WERI-Rb-1 (cell line): ENCODE measurements around the gene FRMPD4.

Experiments used
- DNase-seq: peaks from one replicate; pipeline ENCODE4 v3.0.0-alpha.2; 2020
- H3K27ac ChIP-seq: fragments of 250-450 bp; sonication (Bioruptor Pico); 2 replicates; pipeline ENCODE4 v1.5.1; 2020; ENCODE audit warnings: mild to moderate bottlenecking, moderate library complexity
- H3K27me3 ChIP-seq: fragments of 250-450 bp; sonication (Bioruptor Pico); 2 replicates; pipeline ENCODE4 v1.5.1; 2021; ENCODE audit warnings: mild to moderate bottlenecking, low read depth, moderate library complexity; ENCODE audit not compliant: insufficient read depth, severe bottlenecking
- H3K36me3 ChIP-seq: fragments of 250-450 bp; sonication (Bioruptor Pico); 2 replicates; pipeline ENCODE4 v1.5.1; 2020; ENCODE audit warnings: mild to moderate bottlenecking, moderate library complexity
- H3K4me3 ChIP-seq: 2 replicates; pipeline ENCODE4 v1.5.1; 2011; ENCODE audit warnings: low read depth, mild to moderate bottlenecking, control low read depth, low read length
- H3K9me3 ChIP-seq: fragments of 250-450 bp; sonication (Bioruptor Pico); 2 replicates; pipeline ENCODE4 v1.5.1; 2021; ENCODE audit warnings: mild to moderate bottlenecking, moderate library complexity; ENCODE audit not compliant: severe bottlenecking
- TF ChIP-seq, protein P1 (sequence below): IDR thresholded peaks from 2 replicates; pipeline ENCODE4 v1.5.1; 2011; ENCODE audit warnings: low read depth, mild to moderate bottlenecking, control low read depth, inconsistent platforms, low read length

Gene FRMPD4

DNA sequence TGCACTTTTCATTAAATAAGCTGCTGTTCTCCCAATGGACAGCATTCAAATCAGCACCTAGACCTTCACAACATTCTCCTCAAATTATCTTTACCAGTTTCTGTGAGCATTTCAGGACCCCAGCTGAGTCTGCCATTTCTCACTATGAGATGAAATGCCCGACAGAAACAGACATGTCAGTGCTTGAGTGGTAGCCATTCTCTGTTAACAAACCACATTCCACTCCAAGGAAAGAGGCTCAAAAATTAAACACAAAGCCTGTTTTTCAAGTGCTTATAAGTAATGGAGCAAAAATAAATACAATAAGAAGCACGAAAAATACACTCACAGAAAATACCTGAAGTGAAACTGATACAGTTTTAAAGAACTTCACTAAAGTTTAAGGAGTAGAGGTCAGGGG, 332.8 kb downstream of the FRMPD4 start:
- no peaks in the 10 kb centered on the region for H3K36me3 ChIP-seq
- H3K27me3 ChIP-seq: peaks cover 27% of the 10 kb centered on the region
- no peak overlapping the region for H3K4me3 ChIP-seq
- TF ChIP-seq, protein P1, sequence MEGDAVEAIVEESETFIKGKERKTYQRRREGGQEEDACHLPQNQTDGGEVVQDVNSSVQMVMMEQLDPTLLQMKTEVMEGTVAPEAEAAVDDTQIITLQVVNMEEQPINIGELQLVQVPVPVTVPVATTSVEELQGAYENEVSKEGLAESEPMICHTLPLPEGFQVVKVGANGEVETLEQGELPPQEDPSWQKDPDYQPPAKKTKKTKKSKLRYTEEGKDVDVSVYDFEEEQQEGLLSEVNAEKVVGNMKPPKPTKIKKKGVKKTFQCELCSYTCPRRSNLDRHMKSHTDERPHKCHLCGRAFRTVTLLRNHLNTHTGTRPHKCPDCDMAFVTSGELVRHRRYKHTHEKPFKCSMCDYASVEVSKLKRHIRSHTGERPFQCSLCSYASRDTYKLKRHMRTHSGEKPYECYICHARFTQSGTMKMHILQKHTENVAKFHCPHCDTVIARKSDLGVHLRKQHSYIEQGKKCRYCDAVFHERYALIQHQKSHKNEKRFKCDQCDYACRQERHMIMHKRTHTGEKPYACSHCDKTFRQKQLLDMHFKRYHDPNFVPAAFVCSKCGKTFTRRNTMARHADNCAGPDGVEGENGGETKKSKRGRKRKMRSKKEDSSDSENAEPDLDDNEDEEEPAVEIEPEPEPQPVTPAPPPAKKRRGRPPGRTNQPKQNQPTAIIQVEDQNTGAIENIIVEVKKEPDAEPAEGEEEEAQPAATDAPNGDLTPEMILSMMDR: no peak
- H3K27ac ChIP-seq: no peak overlapping the region
- H3K9me3 ChIP-seq: no peaks in the 10 kb centered on the region
- no peak for DNase-seq

DNA sequence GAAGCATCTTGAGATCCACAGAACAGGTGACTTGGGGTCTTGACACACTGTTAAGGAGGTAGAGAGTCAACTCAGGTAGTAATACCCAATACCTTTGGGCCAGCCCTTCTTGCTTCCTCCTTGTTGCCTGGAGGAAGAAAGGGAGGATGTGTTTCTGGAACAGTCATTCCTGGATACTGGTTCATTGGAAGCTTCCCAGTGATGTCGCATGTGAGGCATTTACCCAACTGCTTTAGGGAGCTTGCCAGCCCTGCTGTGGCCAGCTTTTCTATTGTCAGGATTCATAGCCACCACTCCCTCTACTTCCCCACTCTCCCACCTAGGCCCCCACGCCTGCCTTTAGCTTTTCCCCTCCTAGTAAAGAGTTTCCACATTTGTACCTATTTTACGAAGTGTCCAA, 342.7 kb downstream of the FRMPD4 start:
- Histone ChIP-seq H3K27me3 (peaks cover 16% of the 10 kb centered on the region), H3K9me3 (no peaks in the 10 kb centered on the region), H3K4me3 (no peak overlapping the region), H3K36me3 (no peaks in the 10 kb centered on the region), H3K27ac (no peak overlapping the region)
- TF ChIP-seq, protein P1: no peak
- DNase-seq: no peak

DNA sequence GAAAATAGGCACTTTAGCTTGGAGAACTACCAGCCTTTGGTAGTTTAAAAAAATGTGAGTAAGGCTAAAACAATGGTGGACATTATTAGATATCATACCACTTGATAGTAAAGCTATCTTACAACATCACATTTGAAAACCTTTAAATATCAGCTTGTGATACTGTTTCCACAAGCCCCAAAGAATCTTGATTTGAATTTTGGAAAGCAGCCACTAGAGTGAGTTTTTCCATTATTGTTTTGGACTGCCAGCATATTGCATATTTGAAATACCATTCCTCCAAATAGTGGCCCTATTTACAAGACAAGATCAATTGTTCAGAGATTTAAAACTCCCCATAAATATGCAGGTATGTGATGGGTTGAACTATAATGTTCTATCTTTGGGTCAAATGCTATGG, 349.9 kb downstream of the FRMPD4 start:
- no peak overlapping the region for H3K27ac ChIP-seq
- H3K27me3 ChIP-seq: peaks cover 23% of the 10 kb centered on the region
- TF ChIP-seq, protein P1: no peak
- DNase-seq: no peak
- no peak overlapping the region for H3K4me3 ChIP-seq
- no peaks in the 10 kb centered on the region for H3K9me3 ChIP-seq
- H3K36me3 ChIP-seq: no peaks in the 10 kb centered on the region

DNA sequence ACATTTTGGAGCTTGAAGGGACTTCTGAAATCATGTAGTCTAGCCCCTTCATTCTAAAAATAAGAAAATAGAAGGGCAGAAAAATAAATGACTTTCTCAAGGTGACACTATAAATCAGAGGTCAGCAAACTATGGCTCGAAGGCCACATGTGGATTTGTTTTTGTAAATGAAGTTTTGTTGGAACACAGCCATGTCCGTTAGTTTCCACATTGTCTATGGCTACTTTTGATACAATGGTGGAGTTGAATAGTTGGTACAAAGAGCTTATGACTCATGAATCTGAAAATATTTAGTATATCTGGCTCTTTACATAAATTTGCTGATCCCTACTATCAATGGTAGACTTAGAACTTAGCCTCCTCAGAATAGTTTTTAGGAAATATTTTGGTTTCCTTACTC, 350.5 kb downstream of the FRMPD4 start:
- no peak overlapping the region for H3K4me3 ChIP-seq
- no peaks in the 10 kb centered on the region for H3K9me3 ChIP-seq
- DNase-seq: no peak
- TF ChIP-seq, protein P1: no peak
- peaks cover 22% of the 10 kb centered on the region for H3K27me3 ChIP-seq
- no peak overlapping the region for H3K27ac ChIP-seq
- H3K36me3 ChIP-seq: no peaks in the 10 kb centered on the region

DNA sequence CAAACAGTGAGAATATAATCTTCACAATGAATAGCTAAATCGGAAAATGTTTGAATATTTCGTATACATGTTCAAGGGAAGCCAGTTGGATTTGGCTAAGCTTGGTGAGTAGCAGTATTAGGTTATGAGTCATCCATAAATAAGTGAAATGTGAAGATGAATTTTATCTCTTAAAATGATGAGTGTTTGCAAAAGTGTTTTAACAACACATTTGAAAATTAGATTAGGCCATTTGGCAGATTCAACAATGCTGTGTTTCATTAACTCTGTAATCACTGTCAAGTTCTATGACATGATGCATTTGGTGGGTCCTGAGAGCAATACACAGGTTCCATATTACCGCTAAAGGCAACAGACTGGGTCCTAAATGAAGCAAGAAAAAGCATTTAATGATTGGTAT, 351.1 kb downstream of the FRMPD4 start:
- TF ChIP-seq, protein P1: no peak
- no peak overlapping the region for H3K4me3 ChIP-seq
- peaks cover 22% of the 10 kb centered on the region for H3K27me3 ChIP-seq
- no peak for DNase-seq
- no peaks in the 10 kb centered on the region for H3K9me3 ChIP-seq
- no peak overlapping the region for H3K27ac ChIP-seq
- no peaks in the 10 kb centered on the region for H3K36me3 ChIP-seq

DNA sequence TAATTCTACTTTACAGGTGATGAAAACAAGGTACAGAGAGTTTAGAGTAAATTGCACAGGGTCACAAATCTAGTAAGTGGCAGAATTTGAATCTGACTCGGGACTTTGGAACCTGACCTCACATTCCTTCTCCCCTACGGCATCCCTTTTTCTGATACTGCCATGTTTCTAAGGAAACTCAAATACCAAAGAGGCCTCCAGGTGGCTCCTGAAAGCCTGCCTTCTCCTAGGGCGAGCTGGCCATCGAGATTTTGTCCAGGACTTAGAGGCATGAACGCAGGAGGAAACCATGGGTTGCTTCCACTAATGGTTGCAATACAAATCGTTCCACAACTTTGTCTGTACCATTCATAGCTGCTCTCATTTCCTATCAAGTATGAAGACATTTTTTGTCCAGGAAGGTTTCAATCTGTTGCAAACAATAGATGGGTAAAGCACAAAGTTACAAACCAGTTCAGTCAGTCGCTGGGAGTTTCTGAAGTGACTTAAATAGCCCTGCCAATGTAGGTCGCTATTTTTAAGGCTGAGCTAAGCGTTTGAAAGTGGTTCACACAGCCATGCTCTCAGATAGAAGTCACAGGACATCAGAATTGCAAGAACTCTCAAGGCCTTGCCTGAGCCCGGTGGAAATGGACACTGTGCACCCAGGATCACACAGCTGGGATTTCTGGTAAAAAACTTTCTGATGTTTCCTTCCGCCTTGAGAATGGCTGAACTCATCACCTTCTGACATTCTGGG, 356.3 kb downstream of the FRMPD4 start:
- DNase-seq: no peak
- Histone ChIP-seq H3K4me3 (no peak overlapping the region), H3K9me3 (no peaks in the 10 kb centered on the region), H3K27me3 (peaks cover 37% of the 10 kb centered on the region), H3K36me3 (no peaks in the 10 kb centered on the region), H3K27ac (no peak overlapping the region)
- TF ChIP-seq, protein P1: no peak
